ENCODE data around the gene KLHL36. TPM values are rescaled to one million over a fixed set of nuclear protein-coding genes. Genes with fewer than 3 reads are reported as not detected.

KLHL36 gene
- total and polyA plus RNA-seq, 9 of the 15 experiments (the other 6 are each of a cell fraction or from before 2014, with no cell fraction given) = 2.1 to 51.2 (median 18.5) TPM

DNA sequence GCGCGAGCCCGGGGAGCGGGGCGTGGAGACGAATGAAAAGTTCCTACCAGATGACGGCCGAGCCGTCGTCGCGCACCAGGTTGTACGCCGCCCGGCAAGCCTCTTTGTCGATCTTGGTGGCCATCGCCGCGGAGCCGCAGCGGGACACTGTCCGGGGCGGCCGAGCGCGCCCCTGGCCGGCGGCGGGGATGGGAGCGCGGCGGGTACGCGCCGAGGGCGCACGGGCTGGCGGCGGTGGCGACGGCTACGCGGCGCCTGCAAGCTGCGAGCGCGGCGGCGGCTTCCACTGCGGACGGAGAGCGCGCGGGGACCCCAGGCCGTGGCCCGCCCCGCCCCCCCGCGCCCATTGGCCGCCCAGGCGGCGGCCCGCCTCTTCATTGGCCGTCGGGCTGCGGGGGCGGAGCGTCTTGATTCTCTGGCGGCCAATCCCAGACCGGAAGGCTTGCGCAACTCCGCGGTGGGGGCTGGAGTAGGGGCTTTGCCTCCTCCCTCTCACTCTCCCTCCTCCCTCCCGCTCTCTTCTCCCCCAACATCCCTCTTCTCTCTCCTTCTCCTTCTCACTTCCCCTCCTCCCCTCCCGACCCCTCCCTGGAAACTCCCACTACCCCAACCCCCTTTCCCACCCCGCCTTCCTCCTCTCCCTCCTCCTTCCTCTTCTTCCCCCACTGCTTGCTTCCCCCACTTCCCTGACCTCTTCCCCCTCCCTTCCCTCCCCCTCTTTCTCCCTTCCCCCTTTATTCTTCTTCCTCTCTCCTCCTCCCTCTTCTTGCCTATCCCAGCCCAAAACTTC is 30.3 kb upstream of the KLHL36 start, which contains the start of gene COTL1 (continued):
- no peak for TF ChIP-seq ILF3 (IDR thresholded peaks at IDR 0.05; ENCODE audit: borderline replicate concordance)
- TF ChIP-seq KDM5B (IDR thresholded peaks at IDR 0.05; ENCODE audit: insufficient replicate concordance, low read depth, low read length) = peak; percentile 71
- no peak for TF ChIP-seq YBX1 (IDR thresholded peaks at IDR 0.05)
- TF ChIP-seq DDX20 (tag; IDR thresholded peaks at IDR 0.05; ENCODE audit: low read depth) = no peak
- no peak for TF ChIP-seq NELFE (IDR thresholded peaks at IDR 0.05; ENCODE audit: insufficient read depth, insufficient read length)
- TF ChIP-seq ZNF444 (CRISPR knock-in tag; IDR thresholded peaks at IDR 0.05) = no peak
- TF ChIP-seq HDAC3 (IDR thresholded peaks at IDR 0.05; ENCODE audit: borderline replicate concordance, partially characterized antibody) = no peak
- TF ChIP-seq CBFA2T2 (conservative IDR thresholded peaks at IDR 0.05) = no peak
- peak; percentile 97 for TF ChIP-seq KDM2B (CRISPR knock-in tag; IDR thresholded peaks at IDR 0.05)
- TF ChIP-seq MED1 (CRISPR knock-in tag; IDR thresholded peaks at IDR 0.05; ENCODE audit: borderline replicate concordance) = no peak
- no peak for TF ChIP-seq SMARCC2 (IDR thresholded peaks at IDR 0.05; ENCODE audit: low read depth)
- TF ChIP-seq, protein P1, sequence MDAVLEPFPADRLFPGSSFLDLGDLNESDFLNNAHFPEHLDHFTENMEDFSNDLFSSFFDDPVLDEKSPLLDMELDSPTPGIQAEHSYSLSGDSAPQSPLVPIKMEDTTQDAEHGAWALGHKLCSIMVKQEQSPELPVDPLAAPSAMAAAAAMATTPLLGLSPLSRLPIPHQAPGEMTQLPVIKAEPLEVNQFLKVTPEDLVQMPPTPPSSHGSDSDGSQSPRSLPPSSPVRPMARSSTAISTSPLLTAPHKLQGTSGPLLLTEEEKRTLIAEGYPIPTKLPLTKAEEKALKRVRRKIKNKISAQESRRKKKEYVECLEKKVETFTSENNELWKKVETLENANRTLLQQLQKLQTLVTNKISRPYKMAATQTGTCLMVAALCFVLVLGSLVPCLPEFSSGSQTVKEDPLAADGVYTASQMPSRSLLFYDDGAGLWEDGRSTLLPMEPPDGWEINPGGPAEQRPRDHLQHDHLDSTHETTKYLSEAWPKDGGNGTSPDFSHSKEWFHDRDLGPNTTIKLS (IDR thresholded peaks at IDR 0.05; ENCODE audit: borderline replicate concordance, low read depth) = no peak
- no peak for TF ChIP-seq ZNF583 (CRISPR knock-in tag; IDR thresholded peaks at IDR 0.05)
- no peak for TF ChIP-seq ZNF121 (CRISPR knock-in tag; conservative IDR thresholded peaks at IDR 0.05)
- no peak for TF ChIP-seq TAL1 (IDR thresholded peaks at IDR 0.05)
- TF ChIP-seq NFE2L1 (tag; IDR thresholded peaks at IDR 0.05; ENCODE audit: borderline replicate concordance, low read depth) = no peak
- no peak for TF ChIP-seq ZNF76 (CRISPR knock-in tag; IDR thresholded peaks at IDR 0.05; ENCODE audit: borderline replicate concordance)
- TF ChIP-seq, protein P2, sequence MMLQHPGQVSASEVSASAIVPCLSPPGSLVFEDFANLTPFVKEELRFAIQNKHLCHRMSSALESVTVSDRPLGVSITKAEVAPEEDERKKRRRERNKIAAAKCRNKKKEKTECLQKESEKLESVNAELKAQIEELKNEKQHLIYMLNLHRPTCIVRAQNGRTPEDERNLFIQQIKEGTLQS (IDR thresholded peaks at IDR 0.05) = peak; percentile 61; the same call in 1 of the 2 replicates
- TF ChIP-seq, protein P2 (CRISPR knock-in tag; conservative IDR thresholded peaks at IDR 0.05) = no peak
